ENCODE results near the gene MAFG. TPM values are rescaled to one million over a fixed set of nuclear protein-coding genes. Genes with fewer than 3 reads are reported as not detected.
A peak's percentile ranks its signal among the peaks of the same experiment; 100 is the strongest.

The MAFG gene
- total and polyA plus RNA-seq, 2 of the 13 experiments (the other 11 are each of a cell fraction or from before 2014, with no cell fraction given), result 14.5 to 20.0 TPM

- TF ChIP-seq TRAFD1 (CRISPR knock-in tag; IDR thresholded peaks at IDR 0.05; ENCODE audit: borderline replicate concordance) (no peak), TGIF2 (CRISPR knock-in tag; IDR thresholded peaks at IDR 0.05) (0 out of 2 replicates have a peak, but pooled peaks have one; percentile 42), ZNF343 (CRISPR knock-in tag; IDR thresholded peaks at IDR 0.05) (0 out of 2 replicates have a peak, but pooled peaks have one; percentile 76), KAT8 (CRISPR knock-in tag; IDR thresholded peaks at IDR 0.05) (no peak), ZMAT3 (CRISPR knock-in tag; conservative IDR thresholded peaks at IDR 0.05) (peak; percentile 25; the same call in 1 of the 2 replicates), CENPT (CRISPR knock-in tag; IDR thresholded peaks at IDR 0.05; ENCODE audit: low read depth) (no peak), ZBTB1 (CRISPR knock-in tag; IDR thresholded peaks at IDR 0.05; ENCODE audit: borderline replicate concordance) (no peak), ETV6 (CRISPR knock-in tag; conservative IDR thresholded peaks at IDR 0.05) (peak; percentile 56; the same call in 1 of the 2 replicates), FOXO1 (CRISPR knock-in tag; IDR thresholded peaks at IDR 0.05) (0 out of 2 replicates have a peak, but pooled peaks have one; percentile 22), MAFF (IDR thresholded peaks at IDR 0.05; ENCODE audit: low read depth, low read length) (no peak), TIGD3 (CRISPR knock-in tag; IDR thresholded peaks at IDR 0.05; ENCODE audit: borderline replicate concordance) (no peak), MIER3 (CRISPR knock-in tag; IDR thresholded peaks at IDR 0.05; ENCODE audit: borderline replicate concordance) (0 out of 2 replicates have a peak, but pooled peaks have one; percentile 7), ZNF512 (CRISPR knock-in tag; IDR thresholded peaks at IDR 0.05) (no peak), MED8 (CRISPR knock-in tag; IDR thresholded peaks at IDR 0.05; ENCODE audit: insufficient replicate concordance) (no peak), ZNF224 (CRISPR knock-in tag; IDR thresholded peaks at IDR 0.05) (0 out of 2 replicates have a peak, but pooled peaks have one; percentile 59), POLR2AphosphoS5 (IDR thresholded peaks at IDR 0.05; ENCODE audit: low read depth, low read length) (peak; percentile 32; the same call in 1 of the 2 replicates), KAT7 (CRISPR knock-in tag; IDR thresholded peaks at IDR 0.05; ENCODE audit: borderline replicate concordance) (no peak), ZNF724P (CRISPR knock-in tag; IDR thresholded peaks at IDR 0.05; ENCODE audit: borderline replicate concordance) (no peak), ZNF543 (CRISPR knock-in tag; IDR thresholded peaks at IDR 0.05) (no peak; the same call in 1 of the 2 replicates), ZNF34 (CRISPR knock-in tag; IDR thresholded peaks at IDR 0.05; ENCODE audit: borderline replicate concordance) (0 out of 2 replicates have a peak, but pooled peaks have one; percentile 27), CHD4 (IDR thresholded peaks at IDR 0.05; ENCODE audit: borderline replicate concordance, low read length) (no peak), ZNF18 (CRISPR knock-in tag; IDR thresholded peaks at IDR 0.05; ENCODE audit: insufficient replicate concordance) (no peak), MAF1 (CRISPR knock-in tag; IDR thresholded peaks at IDR 0.05; ENCODE audit: borderline replicate concordance) (no peak)
Observed at GRCh38 chr17:81962499-81963441, 35.2 kb upstream of the MAFG start (continued).

All from HepG2 (cell line).